ENCODE data around the gene ZNF619.

Gene ZNF619

GRCh38 chr3:40532252-40532651, 55.3 kb downstream of the ZNF619 start:
- DNase-seq (ENCODE audit: low read depth, low spot score), result no peak

- no peak for DNase-seq (ENCODE audit: low read depth, low spot score)
These were observed 57.4 kb downstream of the ZNF619 start for GRCh38 chr3:40534283-40534682.
